ENCODE results near the gene PHF13.

Gene PHF13

DNA sequence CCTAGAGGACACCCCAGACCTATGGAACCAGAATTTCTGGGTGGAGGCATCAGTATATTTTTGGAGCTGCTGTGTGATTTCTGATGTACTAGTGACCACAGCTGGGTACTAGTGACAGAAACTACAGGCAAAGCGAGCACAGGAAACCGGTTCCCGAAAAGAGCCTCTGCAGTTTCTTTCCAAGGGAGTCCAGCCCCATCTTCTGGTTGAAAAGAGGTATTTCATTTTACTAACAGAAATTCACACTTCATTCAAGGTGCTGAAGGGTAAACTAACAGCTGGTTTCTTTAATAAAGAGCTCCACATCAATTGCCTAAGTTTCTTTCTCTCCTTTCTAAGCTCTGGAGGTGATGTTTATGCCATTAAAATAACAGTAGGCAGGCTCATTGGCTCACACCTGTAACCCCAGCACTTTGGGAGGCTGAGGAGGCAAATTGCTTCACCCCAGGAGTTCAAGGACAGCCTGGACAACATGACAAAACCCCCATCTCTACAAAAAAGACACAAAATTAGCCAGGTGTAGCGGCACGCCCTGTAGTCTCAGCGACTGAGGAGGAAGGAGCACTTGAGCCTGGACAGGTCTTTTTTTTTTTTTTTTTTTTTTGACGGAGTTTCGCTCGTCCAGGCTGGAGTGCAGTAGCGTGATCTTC lies 33.1 kb downstream of the PHF13 start:
- TF ChIP-seq, protein P1, sequence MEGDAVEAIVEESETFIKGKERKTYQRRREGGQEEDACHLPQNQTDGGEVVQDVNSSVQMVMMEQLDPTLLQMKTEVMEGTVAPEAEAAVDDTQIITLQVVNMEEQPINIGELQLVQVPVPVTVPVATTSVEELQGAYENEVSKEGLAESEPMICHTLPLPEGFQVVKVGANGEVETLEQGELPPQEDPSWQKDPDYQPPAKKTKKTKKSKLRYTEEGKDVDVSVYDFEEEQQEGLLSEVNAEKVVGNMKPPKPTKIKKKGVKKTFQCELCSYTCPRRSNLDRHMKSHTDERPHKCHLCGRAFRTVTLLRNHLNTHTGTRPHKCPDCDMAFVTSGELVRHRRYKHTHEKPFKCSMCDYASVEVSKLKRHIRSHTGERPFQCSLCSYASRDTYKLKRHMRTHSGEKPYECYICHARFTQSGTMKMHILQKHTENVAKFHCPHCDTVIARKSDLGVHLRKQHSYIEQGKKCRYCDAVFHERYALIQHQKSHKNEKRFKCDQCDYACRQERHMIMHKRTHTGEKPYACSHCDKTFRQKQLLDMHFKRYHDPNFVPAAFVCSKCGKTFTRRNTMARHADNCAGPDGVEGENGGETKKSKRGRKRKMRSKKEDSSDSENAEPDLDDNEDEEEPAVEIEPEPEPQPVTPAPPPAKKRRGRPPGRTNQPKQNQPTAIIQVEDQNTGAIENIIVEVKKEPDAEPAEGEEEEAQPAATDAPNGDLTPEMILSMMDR (IDR thresholded peaks at IDR 0.05) = peak; percentile 55

DNA sequence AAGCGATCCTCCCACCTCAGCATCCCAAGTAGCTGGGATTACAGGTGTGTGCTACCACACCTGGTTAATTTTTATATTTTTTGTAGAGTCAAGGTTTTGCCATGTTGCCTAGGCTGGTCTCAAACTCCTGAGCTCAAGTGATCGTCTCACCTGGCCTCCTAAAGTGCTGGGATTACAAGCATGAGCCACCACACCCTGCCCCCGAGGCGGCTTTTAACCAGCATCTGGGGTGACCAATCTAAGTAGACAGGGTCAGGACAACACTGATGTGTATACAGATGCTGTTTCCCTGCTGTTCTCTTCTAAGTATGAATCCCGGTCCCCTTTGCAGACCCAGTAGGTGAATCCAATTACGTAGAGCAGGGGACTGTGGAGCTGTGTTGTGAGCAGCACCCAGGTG lies 35.0 kb downstream of the PHF13 start:
- TF ChIP-seq, protein P1 (IDR thresholded peaks at IDR 0.05) = no peak

DNA sequence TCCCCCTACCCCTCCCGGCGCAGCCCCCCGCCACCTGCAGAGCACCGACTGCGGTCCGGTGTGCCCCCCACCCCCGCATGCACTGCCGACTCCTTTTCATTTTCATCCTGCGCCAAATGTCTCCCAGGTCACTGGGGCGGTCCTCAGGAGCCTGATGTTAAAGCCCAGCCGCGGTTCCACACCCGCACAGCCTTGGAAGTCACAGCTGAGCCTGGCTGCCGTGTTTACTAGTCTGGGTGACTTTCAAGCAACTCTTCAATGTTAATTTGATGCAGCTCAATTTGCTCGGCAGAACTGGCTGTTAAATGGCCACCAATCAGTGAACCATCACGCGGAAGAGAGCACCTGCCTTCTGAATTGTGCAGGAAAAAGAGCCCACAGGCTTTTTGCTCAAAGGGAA lies 38.4 kb downstream of the PHF13 start:
- TF ChIP-seq, protein P1 (IDR thresholded peaks at IDR 0.05) = no peak

DNA sequence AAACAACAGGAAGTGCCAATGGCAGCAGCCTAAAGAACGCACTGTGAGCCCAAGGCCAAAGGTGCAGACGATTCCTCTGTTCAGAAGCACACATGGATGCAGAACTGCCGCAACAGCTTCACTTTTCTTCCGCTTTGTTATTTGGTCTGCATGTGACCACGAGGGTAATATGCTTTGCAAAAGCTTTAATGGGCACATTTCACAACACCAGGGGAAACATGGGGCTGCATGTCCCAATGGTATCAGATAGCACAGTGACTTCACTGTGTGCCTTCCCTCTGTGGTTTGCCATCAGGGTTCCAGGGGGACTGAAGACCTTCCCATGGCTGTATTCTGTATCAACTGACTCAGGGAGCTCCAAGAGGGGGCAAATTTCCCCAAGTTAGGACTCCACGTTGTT lies 39.5 kb downstream of the PHF13 start:
- TF ChIP-seq, protein P1 (IDR thresholded peaks at IDR 0.05) = no peak

DNA sequence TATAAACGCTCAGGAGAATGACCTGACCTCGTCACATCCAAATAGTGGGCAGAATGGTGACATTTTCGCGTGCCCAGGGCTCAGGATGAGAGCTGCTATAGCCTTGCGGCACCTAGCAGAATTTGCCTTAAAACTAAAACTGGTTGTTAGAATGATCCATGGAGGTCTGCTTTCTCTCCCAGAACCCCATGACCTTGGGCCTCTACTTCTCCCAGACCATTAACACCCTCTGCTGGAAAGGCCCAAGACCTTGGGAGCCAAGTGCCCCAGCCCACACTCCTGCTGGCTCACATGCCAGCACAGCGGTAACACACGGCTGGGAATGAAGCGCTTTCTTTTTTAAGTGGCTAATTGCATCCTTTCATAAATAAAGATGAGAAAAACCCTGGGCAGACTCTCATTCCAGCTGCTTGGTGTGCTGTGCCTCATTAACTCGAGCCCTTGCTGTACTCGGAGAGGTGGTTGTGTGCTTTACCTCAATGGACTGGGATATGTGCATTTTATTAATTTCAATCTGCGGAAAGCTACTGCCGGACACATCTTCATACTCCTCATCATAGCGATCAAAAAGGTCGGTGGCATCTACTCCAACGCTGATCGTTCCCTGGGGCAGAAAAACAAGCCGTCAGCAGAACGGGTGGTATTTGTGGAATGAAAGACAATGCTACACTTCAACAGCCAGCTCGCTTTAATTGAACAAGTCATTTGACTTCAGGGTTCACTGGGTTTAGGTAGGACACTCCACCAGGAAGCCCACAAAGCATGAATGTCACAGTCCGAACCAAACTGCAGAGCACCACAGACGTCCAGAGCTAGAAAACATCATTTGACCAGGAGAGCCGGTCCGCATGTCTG lies 40.1 kb downstream of the PHF13 start:
- TF ChIP-seq, protein P1 (IDR thresholded peaks at IDR 0.05) = no peak

DNA sequence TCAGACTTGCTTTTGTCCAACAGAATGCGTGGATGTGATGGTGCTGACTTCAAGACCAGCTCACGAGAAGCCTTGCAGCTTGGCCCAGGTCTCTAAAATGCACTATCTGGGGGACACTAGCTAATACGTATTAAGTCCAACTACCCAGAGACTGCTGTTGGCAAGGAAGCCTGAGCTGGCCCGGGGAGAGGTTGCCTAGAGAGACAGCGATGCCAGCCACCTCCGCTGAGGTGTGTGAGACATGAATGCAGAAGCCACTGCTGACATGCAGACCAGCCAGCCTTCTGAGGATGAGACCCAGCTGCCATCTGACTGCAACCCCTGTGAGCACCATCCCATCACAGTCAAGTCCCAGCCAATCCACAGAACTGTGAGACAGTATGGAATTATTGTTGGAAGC lies 43.6 kb downstream of the PHF13 start:
- TF ChIP-seq, protein P1 (IDR thresholded peaks at IDR 0.05) = no peak

DNA sequence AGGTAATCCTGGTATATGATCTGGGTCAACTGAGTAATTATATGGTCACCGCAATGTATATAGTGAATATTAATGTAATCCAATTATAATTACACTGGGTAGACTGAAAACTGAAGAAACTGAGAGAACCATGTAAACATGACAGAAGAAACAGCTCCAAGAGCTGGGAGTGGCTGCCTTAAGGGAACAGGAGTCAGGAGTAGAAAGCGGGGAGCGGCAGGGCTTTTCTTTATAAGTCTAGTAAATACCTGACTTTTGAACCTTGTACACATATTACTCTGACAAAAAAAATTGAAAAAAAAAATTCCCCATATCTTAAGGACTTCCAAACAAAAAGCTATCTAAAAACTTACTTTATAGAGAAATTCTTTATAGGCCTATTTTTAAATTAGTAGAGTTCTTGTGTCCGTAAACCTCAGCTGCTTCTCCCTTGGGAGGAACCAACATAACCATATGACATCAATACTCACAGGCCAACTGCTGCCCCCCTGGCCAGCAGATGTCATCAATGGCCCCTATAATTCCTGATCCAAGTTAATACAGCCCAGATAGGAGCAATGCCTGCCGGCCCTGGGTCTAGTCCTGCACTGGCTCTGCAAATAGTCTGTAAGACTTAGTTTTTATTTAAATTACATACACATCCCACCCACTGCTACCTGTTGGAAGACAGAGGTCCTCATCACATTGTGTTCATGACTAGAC lies 45.0 kb downstream of the PHF13 start:
- TF ChIP-seq, protein P1 (IDR thresholded peaks at IDR 0.05) = no peak

Measured in LNCAP (cell line).